ENCODE data around the gene TACC2. TPM values are rescaled to one million over a fixed set of nuclear protein-coding genes. Genes with fewer than 3 reads are reported as not detected.

Gene TACC2
- total and polyA plus RNA-seq, 2 donors (not counting 1 experiment from before 2014, with no cell fraction given): not detected

DNA sequence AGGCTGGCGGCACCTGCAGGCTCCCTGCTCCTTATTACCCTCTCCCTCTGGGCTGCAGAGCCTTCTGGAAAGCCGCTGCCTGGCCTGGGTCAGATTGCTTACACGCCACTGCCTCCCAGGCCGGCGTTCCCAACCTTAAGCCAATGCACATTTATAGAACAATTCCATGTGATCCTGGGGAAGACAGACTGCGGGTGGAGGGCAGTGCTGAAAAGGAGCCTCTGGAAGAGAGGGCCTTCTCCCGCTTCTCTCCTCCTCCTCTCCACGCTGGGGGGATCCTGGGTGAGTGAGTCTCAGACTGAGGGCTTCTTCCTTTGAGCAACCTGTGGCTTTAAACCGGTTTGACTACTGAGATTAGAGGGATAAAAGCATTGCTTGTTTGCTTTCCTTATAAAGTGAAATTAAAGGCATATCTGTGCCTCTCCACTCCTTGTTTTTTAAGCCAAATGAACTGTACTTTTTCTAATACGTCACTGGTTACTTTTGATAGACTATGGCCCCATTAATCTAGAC is 5.5 kb downstream of the TACC2 start:
- H3K4me2 ChIP-seq (replicated peaks; ENCODE audit: low read depth, low read length, poor library complexity, severe bottlenecking): no peak overlapping the region
- Mint-ChIP-seq H3K4me1 (peaks cover 2% of the 10 kb centered on the region), H3K27me3 (peaks cover 32% of the 10 kb centered on the region), H3K27ac (no peak overlapping the region), H3K9me3 (ENCODE audit: insufficient read depth) (no peaks in the 10 kb centered on the region), H3K4me3 (no peak overlapping the region)
- H3K27me3 ChIP-seq (replicated peaks in 1 of 4; ENCODE audit: control extremely low read depth in 1 of 4, control insufficient read depth in 3 of 4, insufficient read depth in 4 of 4, low read length in 3 of 4): peaks cover 0 to 10% (median 0%) of the 10 kb centered on the region in 4 experiments
- DNase-seq: no peak
- H2AFZ ChIP-seq (ENCODE audit: insufficient read depth, low read depth, low read length, poor library complexity, severe bottlenecking): no peak overlapping the region
- no peak overlapping the region for H3K9ac ChIP-seq (ENCODE audit: low read length)
- H4K20me1 ChIP-seq (ENCODE audit: control insufficient read depth, insufficient read depth, low read length, poor library complexity, severe bottlenecking): no peaks in the 10 kb centered on the region
- no CpG with 5 or more reads among the region's 10 CpGs for WGBS (ENCODE audit: insufficient coverage)
- ChIA-PET CTCF (no interaction called here), POLR2A (no interaction called here)
- H3K4me1 ChIP-seq (ENCODE audit: control insufficient read depth in 2 of 2, insufficient read depth in 2 of 2, low read length in 2 of 2): no peaks in the 10 kb centered on the region
- H3K79me2 ChIP-seq (ENCODE audit: control insufficient read depth, insufficient read depth, low read length): no peaks in the 10 kb centered on the region
- ATAC-seq (ENCODE audit: low read depth): no peak
- intact Hi-C loops (cut with micrococcal nuclease): no loop called here
- no peaks in the 10 kb centered on the region for H3K36me3 ChIP-seq (replicated peaks in 1 of 2; ENCODE audit: control extremely low read depth in 1 of 2, control insufficient read depth in 1 of 2, extremely low read depth in 1 of 2, insufficient read depth in 2 of 2, low read length in 1 of 2)
- H3K4me3 ChIP-seq (ENCODE audit: control extremely low read depth in 1 of 5, extremely low read depth in 1 of 5, insufficient read depth in 1 of 5, low read depth in 2 of 5, low read length in 4 of 5): no peak overlapping the region
- peaks cover 0 to 2% (median 0%) of the 10 kb centered on the region in 3 donors for H3K9me3 ChIP-seq (ENCODE audit: control extremely low read depth in 1 of 3, control insufficient read depth in 2 of 3, insufficient read depth in 1 of 3, low read length in 2 of 3)
- TF ChIP-seq, protein P1, sequence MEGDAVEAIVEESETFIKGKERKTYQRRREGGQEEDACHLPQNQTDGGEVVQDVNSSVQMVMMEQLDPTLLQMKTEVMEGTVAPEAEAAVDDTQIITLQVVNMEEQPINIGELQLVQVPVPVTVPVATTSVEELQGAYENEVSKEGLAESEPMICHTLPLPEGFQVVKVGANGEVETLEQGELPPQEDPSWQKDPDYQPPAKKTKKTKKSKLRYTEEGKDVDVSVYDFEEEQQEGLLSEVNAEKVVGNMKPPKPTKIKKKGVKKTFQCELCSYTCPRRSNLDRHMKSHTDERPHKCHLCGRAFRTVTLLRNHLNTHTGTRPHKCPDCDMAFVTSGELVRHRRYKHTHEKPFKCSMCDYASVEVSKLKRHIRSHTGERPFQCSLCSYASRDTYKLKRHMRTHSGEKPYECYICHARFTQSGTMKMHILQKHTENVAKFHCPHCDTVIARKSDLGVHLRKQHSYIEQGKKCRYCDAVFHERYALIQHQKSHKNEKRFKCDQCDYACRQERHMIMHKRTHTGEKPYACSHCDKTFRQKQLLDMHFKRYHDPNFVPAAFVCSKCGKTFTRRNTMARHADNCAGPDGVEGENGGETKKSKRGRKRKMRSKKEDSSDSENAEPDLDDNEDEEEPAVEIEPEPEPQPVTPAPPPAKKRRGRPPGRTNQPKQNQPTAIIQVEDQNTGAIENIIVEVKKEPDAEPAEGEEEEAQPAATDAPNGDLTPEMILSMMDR (IDR thresholded peaks at IDR 0.05): no peak
- TF ChIP-seq EZH2 (IDR thresholded peaks at IDR 0.05; ENCODE audit: borderline replicate concordance, insufficient read depth, low read depth, low read length, poor library complexity, severe bottlenecking): no peak
- H3K27ac ChIP-seq (ENCODE audit: low read length in 2 of 2): no peak overlapping the region

DNA sequence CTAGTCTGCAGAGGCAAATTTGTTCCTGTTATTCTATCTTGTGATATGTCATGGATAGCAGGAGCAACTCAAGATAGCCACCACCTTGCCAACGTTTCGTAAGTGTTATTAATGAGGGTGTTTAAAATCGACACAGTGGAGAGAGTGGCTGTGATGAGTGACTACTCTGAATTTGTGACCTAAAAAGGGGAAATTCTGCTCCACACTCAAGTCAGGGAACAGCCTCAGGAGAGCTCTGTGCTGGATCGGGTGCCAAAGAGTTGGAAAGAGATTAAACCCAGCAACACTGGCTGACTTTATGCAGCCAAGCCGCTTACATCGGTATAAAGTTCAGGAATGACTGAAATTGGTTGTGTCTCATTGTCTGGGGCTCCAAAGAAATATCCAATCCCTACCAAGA is 9.5 kb downstream of the TACC2 start:
- Histone ChIP-seq H3K4me3 (ENCODE audit: control extremely low read depth in 1 of 5, extremely low read depth in 1 of 5, insufficient read depth in 1 of 5, low read depth in 2 of 5, low read length in 4 of 5) (no peak overlapping the region), H3K27ac (ENCODE audit: low read length in 2 of 2) (no peak overlapping the region), H3K27me3 (replicated peaks in 1 of 4; ENCODE audit: control extremely low read depth in 1 of 4, control insufficient read depth in 3 of 4, insufficient read depth in 4 of 4, low read length in 3 of 4) (peaks cover 0 to 10% (median 0%) of the 10 kb centered on the region in 4 experiments), H3K36me3 (replicated peaks in 1 of 2; ENCODE audit: control extremely low read depth in 1 of 2, control insufficient read depth in 1 of 2, extremely low read depth in 1 of 2, insufficient read depth in 2 of 2, low read length in 1 of 2) (no peaks in the 10 kb centered on the region), H3K4me2 (replicated peaks; ENCODE audit: low read depth, low read length, poor library complexity, severe bottlenecking) (no peak overlapping the region), H3K79me2 (ENCODE audit: control insufficient read depth, insufficient read depth, low read length) (no peaks in the 10 kb centered on the region), H3K4me1 (ENCODE audit: control insufficient read depth in 2 of 2, insufficient read depth in 2 of 2, low read length in 2 of 2) (no peaks in the 10 kb centered on the region), H3K9ac (ENCODE audit: low read length) (no peak overlapping the region), H2AFZ (ENCODE audit: insufficient read depth, low read depth, low read length, poor library complexity, severe bottlenecking) (no peak overlapping the region), H3K9me3 (ENCODE audit: control extremely low read depth in 1 of 3, control insufficient read depth in 2 of 3, insufficient read depth in 1 of 3, low read length in 2 of 3) (peaks cover 2 to 9% (median 3%) of the 10 kb centered on the region in 3 donors), H4K20me1 (ENCODE audit: control insufficient read depth, insufficient read depth, low read length, poor library complexity, severe bottlenecking) (no peaks in the 10 kb centered on the region)
- WGBS (ENCODE audit: insufficient coverage): 95% methylated on average over 4 of the region's 6 CpGs
- Mint-ChIP-seq H3K4me3 (no peak overlapping the region), H3K27me3 (peaks cover 29% of the 10 kb centered on the region), H3K9me3 (ENCODE audit: insufficient read depth) (peaks cover 14% of the 10 kb centered on the region), H3K4me1 (no peaks in the 10 kb centered on the region), H3K27ac (no peak overlapping the region)
- ChIA-PET POLR2A (no interaction called here), CTCF (no interaction called here)
- DNase-seq (no peak), ATAC-seq (ENCODE audit: low read depth) (no peak)
- intact Hi-C loops (cut with micrococcal nuclease): no loop called here
- TF ChIP-seq EZH2 (IDR thresholded peaks at IDR 0.05; ENCODE audit: borderline replicate concordance, insufficient read depth, low read depth, low read length, poor library complexity, severe bottlenecking): no peak
- TF ChIP-seq, protein P1 (IDR thresholded peaks at IDR 0.05): no peak

All from B cell (primary cell).